IMR-90 (cell line): ENCODE results near the gene BCL11B. TPM values are rescaled to one million over a fixed set of nuclear protein-coding genes. Genes with fewer than 3 reads are reported as not detected.

Experiments used
- ATAC-seq: fragments of 200-7000 bp; cut with Tn5 transposase; 2 replicates; pipeline ENCODE4 v1.9.1; 2020; ENCODE audit warnings: low read depth, mild to moderate bottlenecking, moderate library complexity
- BruUV-seq: library from RNA; stranded (reverse); fragments of 400-500 nt; replicated peaks from 2 replicates; lab custom pipeline; 2021; lab: Mats Ljungman, UMichigan
- CTCF ChIA-PET: fragments of 300-600 bp; formaldehyde crosslinking; extraction: SDS; loops from one replicate; lab custom pipeline; 2021; ENCODE audit warnings: antibody characterized with exemption; lab: Yijun Ruan, JAX
- POLR2A ChIA-PET: fragments of 300-600 bp; sonication (Branson Sonifier 250); formaldehyde crosslinking; loops from one replicate; lab custom pipeline; 2022; ENCODE audit warnings: antibody characterized with exemption; ENCODE audit not compliant: unreplicated experiment; lab: Charles Lee
- DNase-seq: peaks from one replicate; pipeline ENCODE4 v3.0.0; 2013
- H2AFZ ChIP-seq: replicated peaks from 2 replicates; pipeline ENCODE3; 2013; ENCODE audit warnings: low read length, mild to moderate bottlenecking; ENCODE audit not compliant: poor library complexity
- H2AK5ac ChIP-seq: 2 replicates; pipeline ENCODE4 v1.6.1; 2013; ENCODE audit warnings: low read depth, low read length, inconsistent platforms
- H2AK9ac ChIP-seq: replicated peaks from 2 replicates; pipeline ENCODE3; 2013; ENCODE audit warnings: mild to moderate bottlenecking, low read depth, low read length, moderate library complexity; ENCODE audit not compliant: poor library complexity
- H2BK120ac ChIP-seq: 2 replicates; pipeline ENCODE4 v1.6.1; 2013; ENCODE audit warnings: low read depth, low read length, inconsistent platforms
- H2BK15ac ChIP-seq: 3 replicates; pipeline ENCODE4 v1.6.1; 2013; ENCODE audit warnings: low read depth, low read length, inconsistent platforms
- H2BK20ac ChIP-seq: 2 replicates; pipeline ENCODE4 v1.6.1; 2013; ENCODE audit warnings: low read depth, mild to moderate bottlenecking, inconsistent platforms, low read length, moderate library complexity
- H2BK5ac ChIP-seq: 2 replicates; pipeline ENCODE4 v1.6.1; 2013; ENCODE audit warnings: mild to moderate bottlenecking, low read depth, low read length, inconsistent platforms; ENCODE audit not compliant: poor library complexity, severe bottlenecking
- H3K14ac ChIP-seq: replicated peaks from 2 replicates; pipeline ENCODE4 v1.6.1; 2013; ENCODE audit warnings: low read depth, low read length, inconsistent platforms
- H3K18ac ChIP-seq: 2 replicates; pipeline ENCODE4 v1.6.1; 2013; ENCODE audit warnings: low read depth, low read length, control low read depth
- H3K23ac ChIP-seq: 2 replicates; pipeline ENCODE4 v1.6.1; 2013; ENCODE audit warnings: low read depth, low read length, inconsistent platforms
- H3K27ac ChIP-seq: 2 replicates; pipeline ENCODE4 v1.5.1; 2013; ENCODE audit warnings: mild to moderate bottlenecking, control low read depth, low read length; ENCODE audit not compliant: insufficient read depth
- H3K27me3 ChIP-seq: 2 replicates; pipeline ENCODE4 v1.6.1; 2013; ENCODE audit warnings: low read length; ENCODE audit not compliant: control insufficient read depth, insufficient read depth
- H3K36me3 ChIP-seq: 2 replicates; pipeline ENCODE4 v1.6.1; 2013; ENCODE audit warnings: low read length, mixed read lengths; ENCODE audit not compliant: control insufficient read depth, insufficient read depth
- H3K4ac ChIP-seq: 2 replicates; pipeline ENCODE4 v1.6.1; 2013; ENCODE audit warnings: low read depth, low read length, inconsistent platforms
- H3K4me1 ChIP-seq: 2 replicates; pipeline ENCODE4 v1.6.1; 2013; ENCODE audit warnings: low read length, mixed read lengths; ENCODE audit not compliant: control insufficient read depth, insufficient read depth
- H3K4me2 ChIP-seq: 2 replicates; pipeline ENCODE4 v1.6.1; 2013; ENCODE audit warnings: low read depth, mild to moderate bottlenecking, control low read depth, low read length, moderate library complexity
- H3K4me3 ChIP-seq: 2 replicates; pipeline ENCODE4 v1.5.1; 2013; ENCODE audit warnings: low read depth, mild to moderate bottlenecking, control low read depth, low read length, moderate library complexity; ENCODE audit not compliant: insufficient read depth
- H3K56ac ChIP-seq: 2 replicates; pipeline ENCODE4 v1.6.1; 2013; ENCODE audit warnings: low read length, inconsistent platforms; ENCODE audit not compliant: insufficient read depth; ENCODE audit errors: extremely low read depth
- H3K79me1 ChIP-seq, 2 experiments: 2 replicates each; pipeline ENCODE4 v1.6.1; 2013; ENCODE audit warnings: low read length in 2 of 2, inconsistent platforms in 1 of 2, low read depth in 1 of 2
- H3K9ac ChIP-seq: 2 replicates; pipeline ENCODE4 v1.6.1; 2013; ENCODE audit warnings: low read depth, low read length, control low read depth
- H3K9me1 ChIP-seq: 2 replicates; pipeline ENCODE4 v1.6.1; 2013; ENCODE audit warnings: low read length, inconsistent platforms; ENCODE audit not compliant: insufficient read depth
- H3K9me3 ChIP-seq: 2 replicates; pipeline ENCODE4 v1.6.1; 2013; ENCODE audit warnings: low read length; ENCODE audit not compliant: control insufficient read depth, insufficient read depth
- H4K20me1 ChIP-seq: 2 replicates; pipeline ENCODE4 v1.6.1; 2013; ENCODE audit warnings: low read length, inconsistent platforms; ENCODE audit not compliant: insufficient read depth
- H4K5ac ChIP-seq: 2 replicates; pipeline ENCODE4 v1.6.1; 2013; ENCODE audit warnings: mild to moderate bottlenecking, low read depth, low read length, control low read depth
- H4K8ac ChIP-seq, 2 experiments: 2 replicates each; pipeline ENCODE4 v1.6.1; 2013; ENCODE audit warnings: low read depth in 2 of 2, low read length in 2 of 2, control low read depth in 1 of 2, inconsistent platforms in 1 of 2
- H4K91ac ChIP-seq: 2 replicates; pipeline ENCODE4 v1.6.1; 2013; ENCODE audit warnings: low read depth, low read length, inconsistent platforms; ENCODE audit not compliant: insufficient read depth
- BHLHE40 ChIP-seq: fragments of 150-350 bp; IDR thresholded peaks from 2 replicates; pipeline ENCODE4 v1.6.1; 2016; ENCODE audit warnings: mild to moderate bottlenecking, low read depth, low read length
- CEBPB ChIP-seq: IDR thresholded peaks from 2 replicates; pipeline ENCODE4 v1.6.1; 2012; ENCODE audit warnings: low read depth, low read length, improper control_type of control experiment
- CHD1 ChIP-seq: IDR thresholded peaks from 2 replicates; pipeline ENCODE4 v1.6.1; 2012; ENCODE audit warnings: low read depth, low read length, improper control_type of control experiment
- FOS ChIP-seq: fragments of 150-350 bp; IDR thresholded peaks from 2 replicates; pipeline ENCODE4 v1.6.1; 2016; ENCODE audit warnings: low read depth, low read length
- MAFK ChIP-seq: IDR thresholded peaks from 2 replicates; pipeline ENCODE4 v1.6.1; 2012; ENCODE audit warnings: low read depth, low read length, improper control_type of control experiment
- MAZ ChIP-seq: IDR thresholded peaks from 2 replicates; pipeline ENCODE4 v1.6.1; 2012; ENCODE audit warnings: low read depth, mild to moderate bottlenecking, low read length, improper control_type of control experiment, moderate library complexity, borderline replicate concordance
- MXI1 ChIP-seq: IDR thresholded peaks from 2 replicates; pipeline ENCODE4 v1.6.1; 2012; ENCODE audit warnings: low read depth, mild to moderate bottlenecking, low read length, moderate library complexity, borderline replicate concordance
- NFE2L2 ChIP-seq: fragments of 150-350 bp; IDR thresholded peaks from 2 replicates; pipeline ENCODE4 v1.6.1; 2016; ENCODE audit warnings: low read depth, mild to moderate bottlenecking, low read length
- POLR2A ChIP-seq: IDR thresholded peaks from 2 replicates; pipeline ENCODE4 v1.6.1; 2012; ENCODE audit warnings: mild to moderate bottlenecking, low read depth, low read length
- RAD21 ChIP-seq: IDR thresholded peaks from 2 replicates; pipeline ENCODE4 v1.6.1; 2012; ENCODE audit warnings: low read length, improper control_type of control experiment
- RCOR1 ChIP-seq: IDR thresholded peaks from 2 replicates; pipeline ENCODE4 v1.6.1; 2012; ENCODE audit warnings: mild to moderate bottlenecking, low read length, improper control_type of control experiment; ENCODE audit not compliant: insufficient replicate concordance
- RFX5 ChIP-seq: IDR thresholded peaks from 2 replicates; pipeline ENCODE4 v1.8.0; 2012; ENCODE audit warnings: low read depth, mild to moderate bottlenecking, low read length, moderate library complexity
- SMC3 ChIP-seq: fragments of 150-350 bp; IDR thresholded peaks from 2 replicates; pipeline ENCODE4 v1.6.1; 2016; ENCODE audit warnings: low read depth, mild to moderate bottlenecking, antibody characterized with exemption, low read length, moderate library complexity
- WGBS, 2 experiments: methylation state at CpG; one replicate each; pipeline versions ENCODE4 v1.1.5 to v1.1.7; 2013; ENCODE audit warnings: missing lambda C conversion rate in 2 of 2; ENCODE audit not compliant: insufficient read length in 1 of 2; ENCODE audit errors: extremely low coverage in 2 of 2; 5-methylcytosine and 5-hydroxymethylcytosine counted together
- dilution Hi-C: fragments of 300-500 bp; cut with HindIII; formaldehyde crosslinking; loops from one replicate; pipeline ENCODE4 v1.14.3; 2018; ENCODE audit warnings: low sequenced_read_pairs; ENCODE audit not compliant: unreplicated experiment
- in situ Hi-C: fragments of 300-500 bp; cut with MboI; formaldehyde crosslinking; loops from 3 replicates; pipeline ENCODE4 v1.14.3; 2019; ENCODE audit warnings: low sequenced_read_pairs, inconsistent platforms, mixed read lengths
- intact Hi-C: fragments of 100-400 bp; cut with micrococcal nuclease; formaldehyde crosslinking; loops from 2 replicates; pipeline ENCODE4 v1.10.0; 2022
- polyA plus RNA-seq, 3 experiments: library from polyadenylated mRNA; depleted of rRNA; stranded (reverse); fragments of >200 nt; gene quantifications; 2 replicates each; pipeline ENCODE4 v1.2.3, GENCODE V29; 2012; ENCODE audit warnings: low replicate concordance in 1 of 3
- total RNA-seq: library from RNA; depleted of rRNA; stranded (reverse); fragments of >200 nt; gene quantifications from 2 replicates; pipeline ENCODE4 v1.2.3, GENCODE V29; 2012
- TF ChIP-seq, protein P1 (sequence below): fragments of 150-350 bp; IDR thresholded peaks from 2 replicates; pipeline ENCODE4 v1.6.1; 2017; ENCODE audit warnings: mild to moderate bottlenecking, antibody characterized with exemption, low read length, low read depth
- TF ChIP-seq, protein P2 (sequence below): fragments of 150-350 bp; IDR thresholded peaks from 2 replicates; pipeline ENCODE4 v1.6.1; 2016; ENCODE audit warnings: low read depth, mild to moderate bottlenecking, low read length, moderate library complexity, borderline replicate concordance
- TF ChIP-seq, protein P3 (sequence below): conservative IDR thresholded peaks from 2 replicates; pipeline ENCODE4 v1.5.1; 2012; ENCODE audit warnings: mild to moderate bottlenecking, low read depth, low read length, improper control_type of control experiment

Gene BCL11B
- total and polyA plus RNA-seq, 2 of the 4 experiments (the other 2 are of a cell fraction): under 0.01 TPM; not detected in 1

DNA sequence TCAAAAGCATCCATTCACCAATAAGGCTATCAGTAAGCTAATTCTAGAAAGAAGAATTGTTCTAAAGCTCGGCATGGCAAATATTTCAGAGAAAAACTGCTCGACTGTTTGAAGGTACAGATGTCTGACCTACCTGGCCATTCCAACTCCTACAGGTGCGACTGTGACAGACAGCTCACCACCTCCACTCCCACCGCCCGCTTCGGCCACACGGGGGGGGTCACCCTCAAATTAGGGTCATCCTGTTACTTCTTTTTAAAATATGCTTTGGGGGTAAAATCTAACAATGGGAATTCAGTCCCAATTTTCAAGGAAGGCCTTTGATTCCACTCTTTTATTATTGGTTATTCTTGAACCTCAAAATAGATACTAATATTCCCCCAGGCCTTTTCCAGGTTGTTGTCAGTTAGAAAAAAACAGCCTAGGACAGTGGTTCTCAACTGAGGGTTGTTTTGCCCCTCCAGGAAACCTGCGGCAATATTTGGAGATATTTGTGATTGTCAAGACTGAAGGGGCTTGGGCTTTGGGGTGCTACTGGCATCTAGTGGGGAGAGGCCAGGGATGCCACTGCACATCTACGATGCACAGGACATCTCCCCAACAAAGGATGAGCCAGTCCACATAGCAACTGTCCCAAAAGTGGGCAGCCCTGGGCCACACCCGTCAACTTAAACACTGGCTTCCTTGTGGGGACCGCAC, 81.2 kb downstream of the BCL11B start:
- Histone ChIP-seq H3K4me3 (no peak overlapping the region), H3K9me1 (no peaks in the 10 kb centered on the region), H2AFZ (no peak overlapping the region), H2BK20ac (no peak overlapping the region), H3K27me3 (no peaks in the 10 kb centered on the region), H3K4me2 (no peak overlapping the region), H2AK5ac (no peak overlapping the region), H3K36me3 (no peaks in the 10 kb centered on the region), H4K8ac (no peak overlapping the region), H3K23ac (no peak overlapping the region), H3K18ac (no peak overlapping the region), H3K4ac (no peak overlapping the region), H3K9ac (no peak overlapping the region), H3K27ac (no peak overlapping the region), H3K14ac (no peak overlapping the region), H3K56ac (no peak overlapping the region), H2BK120ac (no peak overlapping the region), H2BK5ac (no peak overlapping the region), H4K20me1 (no peaks in the 10 kb centered on the region), H4K91ac (no peak overlapping the region), H4K5ac (no peak overlapping the region), H3K79me1 (no peaks in the 10 kb centered on the region), H2BK15ac (no peak overlapping the region), H3K9me3 (peaks cover 12% of the 10 kb centered on the region), H2AK9ac (no peak overlapping the region), H3K4me1 (no peaks in the 10 kb centered on the region)
- CTCF ChIA-PET: no interaction called here
- ATAC-seq (no peak), DNase-seq (no peak)
- POLR2A ChIA-PET: no interaction called here
- dilution Hi-C loops: no loop called here
- intact Hi-C loops: no loop called here
- in situ Hi-C loops: no loop called here
- 40% methylated on average over 1 of the region's 11 CpGs; no CpG with 5 or more reads in 1 of the 2 experiments for WGBS, 2 experiments
- BruUV-seq: no TSS peak
- TF ChIP-seq, protein P1, sequence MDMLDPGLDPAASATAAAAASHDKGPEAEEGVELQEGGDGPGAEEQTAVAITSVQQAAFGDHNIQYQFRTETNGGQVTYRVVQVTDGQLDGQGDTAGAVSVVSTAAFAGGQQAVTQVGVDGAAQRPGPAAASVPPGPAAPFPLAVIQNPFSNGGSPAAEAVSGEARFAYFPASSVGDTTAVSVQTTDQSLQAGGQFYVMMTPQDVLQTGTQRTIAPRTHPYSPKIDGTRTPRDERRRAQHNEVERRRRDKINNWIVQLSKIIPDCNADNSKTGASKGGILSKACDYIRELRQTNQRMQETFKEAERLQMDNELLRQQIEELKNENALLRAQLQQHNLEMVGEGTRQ: no peak
- TF ChIP-seq RCOR1 (no peak), MAZ (no peak), CHD1 (no peak), RFX5 (no peak), CEBPB (no peak), NFE2L2 (no peak), POLR2A (no peak), MXI1 (no peak), MAFK (no peak), RAD21 (no peak), BHLHE40 (no peak), SMC3 (no peak), FOS (no peak)
- TF ChIP-seq, protein P2, sequence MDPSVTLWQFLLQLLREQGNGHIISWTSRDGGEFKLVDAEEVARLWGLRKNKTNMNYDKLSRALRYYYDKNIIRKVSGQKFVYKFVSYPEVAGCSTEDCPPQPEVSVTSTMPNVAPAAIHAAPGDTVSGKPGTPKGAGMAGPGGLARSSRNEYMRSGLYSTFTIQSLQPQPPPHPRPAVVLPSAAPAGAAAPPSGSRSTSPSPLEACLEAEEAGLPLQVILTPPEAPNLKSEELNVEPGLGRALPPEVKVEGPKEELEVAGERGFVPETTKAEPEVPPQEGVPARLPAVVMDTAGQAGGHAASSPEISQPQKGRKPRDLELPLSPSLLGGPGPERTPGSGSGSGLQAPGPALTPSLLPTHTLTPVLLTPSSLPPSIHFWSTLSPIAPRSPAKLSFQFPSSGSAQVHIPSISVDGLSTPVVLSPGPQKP: no peak
- TF ChIP-seq, protein P3, sequence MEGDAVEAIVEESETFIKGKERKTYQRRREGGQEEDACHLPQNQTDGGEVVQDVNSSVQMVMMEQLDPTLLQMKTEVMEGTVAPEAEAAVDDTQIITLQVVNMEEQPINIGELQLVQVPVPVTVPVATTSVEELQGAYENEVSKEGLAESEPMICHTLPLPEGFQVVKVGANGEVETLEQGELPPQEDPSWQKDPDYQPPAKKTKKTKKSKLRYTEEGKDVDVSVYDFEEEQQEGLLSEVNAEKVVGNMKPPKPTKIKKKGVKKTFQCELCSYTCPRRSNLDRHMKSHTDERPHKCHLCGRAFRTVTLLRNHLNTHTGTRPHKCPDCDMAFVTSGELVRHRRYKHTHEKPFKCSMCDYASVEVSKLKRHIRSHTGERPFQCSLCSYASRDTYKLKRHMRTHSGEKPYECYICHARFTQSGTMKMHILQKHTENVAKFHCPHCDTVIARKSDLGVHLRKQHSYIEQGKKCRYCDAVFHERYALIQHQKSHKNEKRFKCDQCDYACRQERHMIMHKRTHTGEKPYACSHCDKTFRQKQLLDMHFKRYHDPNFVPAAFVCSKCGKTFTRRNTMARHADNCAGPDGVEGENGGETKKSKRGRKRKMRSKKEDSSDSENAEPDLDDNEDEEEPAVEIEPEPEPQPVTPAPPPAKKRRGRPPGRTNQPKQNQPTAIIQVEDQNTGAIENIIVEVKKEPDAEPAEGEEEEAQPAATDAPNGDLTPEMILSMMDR: no peak
